Stimulated activated CD4-positive, alpha-beta T cell treated with anti-CD3 and anti-CD28 coated beads, Interleukin-4, amount 100 ng/mL, for 24 hours (primary cell): ENCODE data around the gene S100A10.

Experiments
- DNase-seq: peaks from one replicate; pipeline ENCODE4 v3.0.0-alpha.2; 2020

Gene S100A10

DNA sequence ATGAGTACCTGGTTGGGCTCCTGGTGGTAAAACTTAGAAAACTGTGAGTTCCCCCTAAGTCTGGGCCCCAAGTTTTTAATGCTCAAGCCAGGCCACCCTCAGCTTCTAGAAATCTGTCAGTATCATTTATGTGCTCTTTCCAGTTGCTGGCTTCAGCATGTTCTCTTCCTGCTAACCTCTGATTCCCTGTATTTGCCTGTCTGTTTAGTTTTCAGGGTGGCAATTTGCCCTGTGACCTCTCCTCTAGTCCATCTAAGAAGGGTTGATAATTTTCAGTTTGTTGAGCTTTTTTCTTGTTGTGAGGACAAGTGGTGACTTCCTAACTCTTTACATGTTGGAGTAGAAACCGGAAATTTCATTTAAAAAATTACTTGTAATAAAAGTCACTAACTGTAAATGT lies 16.0 kb upstream of the S100A10 start:
- DNase-seq, result no peak

DNA sequence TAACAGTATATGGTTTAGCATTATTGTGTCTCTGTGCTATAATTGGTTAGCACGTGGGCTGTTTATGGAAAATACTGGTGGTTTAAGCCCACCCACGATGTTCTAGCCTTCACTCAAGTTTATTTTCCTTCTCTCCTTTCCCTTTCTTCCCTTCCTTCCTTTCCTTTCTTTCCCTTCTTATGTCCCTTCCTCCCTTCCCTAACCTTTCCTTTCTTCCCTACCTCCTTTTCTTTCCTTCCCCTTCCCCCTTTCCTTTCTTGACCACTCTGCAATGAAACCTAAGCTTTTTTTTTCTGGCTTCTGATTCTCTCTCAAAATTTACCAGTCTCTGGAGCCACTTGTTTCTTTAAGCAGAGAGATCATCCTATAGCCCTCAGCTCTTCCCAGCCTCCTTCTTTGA lies 13.4 kb upstream of the S100A10 start:
- no peak for DNase-seq

- no peak for DNase-seq
Measured at GRCh38 chr1:152005360-152005912, 11.8 kb upstream of the S100A10 start.

- DNase-seq, result no peak
Measured at GRCh38 chr1:152003846-152004442, 10.3 kb upstream of the S100A10 start.

DNA sequence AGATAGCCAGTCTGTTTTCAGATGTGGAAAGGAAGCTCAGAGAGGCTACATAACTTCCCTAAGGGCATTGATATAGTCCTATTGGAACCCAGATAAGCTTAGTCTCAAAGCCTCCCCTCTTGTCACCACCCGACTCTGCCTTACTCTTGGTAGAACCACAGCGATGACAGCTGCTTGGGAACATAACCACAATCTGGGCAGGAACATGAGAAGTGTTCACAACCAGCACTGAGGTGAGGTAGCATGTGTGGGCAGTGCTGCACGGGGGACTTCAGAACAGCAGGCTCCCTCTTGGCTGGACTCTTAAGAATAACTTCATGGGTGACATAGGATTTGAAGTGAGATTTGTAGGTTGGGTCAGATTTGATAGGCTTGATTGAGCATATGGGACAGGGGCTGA lies 9.3 kb upstream of the S100A10 start:
- no peak for DNase-seq

DNA sequence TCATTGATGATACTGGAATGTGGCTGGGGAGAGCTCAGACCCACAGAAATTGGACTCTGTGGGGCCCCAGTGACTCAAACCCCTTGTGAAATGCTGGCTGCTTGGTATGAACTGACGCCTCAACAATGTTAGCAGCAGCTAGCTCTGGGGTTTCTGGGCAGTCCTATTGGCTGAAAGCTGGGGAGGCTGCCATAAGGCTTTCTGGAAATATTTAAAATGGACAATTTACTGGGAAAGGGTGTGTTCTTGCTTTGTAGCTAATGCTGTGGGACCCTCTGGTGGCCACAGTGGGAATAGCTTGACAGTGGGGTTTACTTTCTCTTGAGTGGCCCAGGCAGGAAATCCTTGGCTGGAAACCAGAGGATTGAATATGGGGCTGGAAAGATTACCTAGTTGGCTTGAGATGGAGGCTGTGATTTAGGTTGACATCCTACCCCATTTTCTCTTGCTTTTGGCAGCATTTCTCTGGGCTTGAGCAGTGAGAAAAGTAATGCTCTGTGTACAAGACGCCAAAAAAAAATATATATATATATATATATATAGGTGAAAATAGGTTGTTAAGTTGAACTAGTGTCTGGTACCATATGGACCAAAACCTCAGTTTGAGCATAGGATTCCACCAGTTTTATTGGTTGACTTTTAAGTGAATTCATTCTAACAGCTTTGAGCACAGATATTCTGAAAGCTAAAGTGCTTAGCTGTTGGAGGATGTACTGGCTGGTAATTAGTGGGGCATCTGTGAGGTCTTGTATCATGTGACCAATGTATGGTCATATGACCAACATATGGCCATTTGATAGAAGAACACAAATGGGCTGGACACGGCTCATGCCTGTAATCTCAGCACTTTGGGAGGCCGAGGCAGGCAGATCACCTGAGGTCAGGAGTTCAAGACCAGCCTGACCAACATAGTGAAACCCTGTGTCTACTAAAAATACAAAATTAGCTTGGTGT lies 8.2 kb upstream of the S100A10 start:
- DNase-seq, result peak; percentile 76

DNA sequence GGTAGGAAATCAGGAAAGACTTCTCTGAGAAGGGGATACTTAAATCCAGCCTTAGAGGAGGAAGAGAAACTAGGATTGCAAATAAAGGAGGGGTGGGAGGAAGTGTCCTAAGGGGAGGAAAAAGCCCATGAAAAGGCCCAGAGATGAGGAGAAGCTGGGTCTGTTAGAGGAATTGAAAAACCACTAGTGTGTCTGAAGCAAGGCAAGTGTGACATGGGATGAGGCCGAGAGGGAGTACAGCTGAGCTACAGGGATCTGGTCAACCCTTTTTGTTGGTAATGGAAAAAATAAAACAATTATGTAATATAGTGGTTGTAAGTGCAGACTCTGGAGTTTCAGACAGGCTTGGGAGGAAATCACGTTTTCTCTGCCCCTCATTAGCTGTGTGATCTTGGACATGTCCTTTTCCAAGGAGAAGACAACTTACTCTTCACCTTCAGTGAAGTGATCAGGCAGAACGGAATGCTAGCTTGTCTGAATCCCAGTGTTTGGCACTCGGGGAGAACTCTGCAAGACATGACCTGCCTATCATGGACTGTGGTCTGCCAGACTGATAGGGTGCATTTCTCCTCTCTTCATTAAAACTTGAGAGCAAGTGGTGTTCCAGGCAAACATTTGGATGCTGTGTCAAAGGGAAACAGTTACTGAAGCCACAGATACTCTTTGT lies 7.4 kb upstream of the S100A10 start:
- no peak for DNase-seq

- no peak for DNase-seq
Measured at GRCh38 chr1:151998611-151999362, 5.1 kb upstream of the S100A10 start.

- no peak for DNase-seq
Measured at GRCh38 chr1:151997284-151997570, 3.6 kb upstream of the S100A10 start.

- DNase-seq, result no peak
Measured at GRCh38 chr1:151995774-151996173, 2.1 kb upstream of the S100A10 start.

DNA sequence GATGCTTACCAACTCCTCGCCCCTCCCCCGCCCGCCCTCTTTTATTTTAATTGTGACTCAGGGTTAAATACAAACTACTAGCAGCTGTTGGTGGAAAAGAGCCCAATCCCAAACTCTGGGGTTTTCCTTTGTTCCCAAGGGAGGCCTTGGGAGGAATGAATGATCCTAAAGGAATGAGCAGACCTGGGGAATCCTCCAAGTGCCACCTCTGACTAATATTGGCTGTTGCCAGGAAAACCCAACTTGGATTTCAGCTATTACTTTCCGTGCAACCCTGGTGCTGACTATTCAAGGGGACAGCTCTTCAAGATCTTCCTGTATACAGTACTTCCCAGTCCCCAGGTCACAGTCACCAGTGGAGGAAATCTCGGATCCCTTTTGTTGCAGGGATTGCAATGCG lies 1.3 kb upstream of the S100A10 start:
- DNase-seq, result no peak

- DNase-seq, result peak; percentile 41
Measured at GRCh38 chr1:151993084-151993733, 450 bp downstream of the S100A10 start.

DNA sequence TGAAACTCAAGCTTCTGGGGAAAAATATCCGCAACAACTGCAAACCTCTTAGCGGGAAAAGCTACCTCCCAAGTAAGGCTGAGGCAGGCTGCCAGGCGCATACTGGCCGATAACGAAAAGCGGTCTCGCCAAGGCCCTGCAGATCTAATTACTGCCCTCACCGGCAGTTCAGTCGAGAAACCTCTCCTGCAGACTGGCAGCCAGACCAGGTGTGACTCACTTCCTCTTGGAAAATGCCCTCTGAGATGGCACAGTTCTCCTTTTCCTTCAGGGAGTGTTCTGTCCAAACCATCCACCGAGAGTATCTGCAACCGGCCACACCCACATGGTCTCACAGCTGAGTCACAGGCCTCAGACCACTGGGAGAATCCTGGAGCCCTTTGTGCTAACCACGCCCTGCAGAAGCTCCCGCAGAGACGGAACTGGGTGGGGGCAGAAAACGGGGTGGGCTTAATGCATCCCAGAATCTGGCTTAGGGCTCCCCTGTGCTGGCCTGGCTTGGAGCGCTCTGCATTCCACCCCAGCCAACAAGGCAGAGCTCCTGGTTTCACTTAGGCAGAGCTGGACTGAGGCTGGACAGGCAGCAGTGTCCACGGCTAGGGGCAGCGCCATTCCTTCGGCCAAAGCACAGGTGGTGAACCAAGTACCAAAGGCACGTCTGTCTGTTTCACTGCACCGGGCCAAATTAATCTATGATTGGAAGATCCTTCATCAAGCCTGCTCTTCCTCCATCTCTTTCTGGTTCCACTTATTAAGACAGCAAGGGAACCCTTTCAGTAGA lies 1.2 kb downstream of the S100A10 start:
- DNase-seq, result peak; percentile 24

DNA sequence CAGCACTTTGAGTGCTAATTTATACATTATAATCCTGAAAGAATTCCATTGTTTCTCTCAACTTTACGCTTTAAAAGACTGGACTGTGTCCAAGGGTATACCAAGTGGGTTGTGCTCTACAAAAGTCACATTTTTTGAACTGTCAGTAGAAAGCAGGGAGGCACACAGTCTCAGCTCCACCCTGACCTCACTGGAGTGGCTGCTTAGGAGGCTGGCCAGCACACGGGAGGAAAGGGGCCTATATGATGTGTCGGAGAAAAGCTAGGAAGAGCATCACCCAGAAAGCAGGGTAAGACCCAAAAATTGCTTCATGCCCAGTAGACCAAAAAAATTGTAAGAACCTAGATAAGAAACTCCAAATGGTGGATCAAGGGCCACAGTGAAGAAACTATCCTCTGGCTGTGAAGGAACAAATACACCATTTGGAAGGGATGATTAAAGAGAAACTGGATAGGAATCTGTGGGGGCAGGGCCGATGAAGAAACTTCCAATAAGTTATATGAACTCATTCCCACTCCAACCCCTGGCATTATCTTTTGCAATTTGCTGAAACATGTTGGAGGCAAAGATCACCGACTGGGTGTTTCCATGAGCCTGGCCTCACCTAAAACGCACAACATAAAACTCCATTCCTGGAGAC lies 1.9 kb downstream of the S100A10 start:
- DNase-seq, result no peak

DNA sequence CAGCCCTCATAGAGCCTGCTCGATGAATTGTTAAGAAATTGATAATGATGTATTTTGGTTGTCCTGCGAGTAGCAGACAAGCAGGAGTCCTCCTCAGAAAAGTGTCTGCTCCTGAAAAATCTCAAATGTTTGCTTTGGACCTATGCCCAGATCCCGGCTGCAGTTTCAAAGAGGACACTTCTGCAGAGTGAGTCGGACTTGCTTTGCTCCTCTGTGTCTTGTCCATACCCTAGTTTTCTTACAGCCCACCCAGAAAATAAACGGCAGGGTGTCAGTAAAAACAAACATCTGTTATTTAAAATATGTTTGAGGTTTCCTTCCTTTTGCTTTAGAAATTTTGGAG lies 2.8 kb downstream of the S100A10 start:
- no peak for DNase-seq

- DNase-seq, result no peak
Measured at GRCh38 chr1:151990058-151990855, 3.4 kb downstream of the S100A10 start.

- peak; percentile 54 for DNase-seq
Measured at GRCh38 chr1:151989211-151989862, 4.3 kb downstream of the S100A10 start.

GRCh38 chr1:151988405-151988923 lies 5.2 kb downstream of the S100A10 start:
- no peak for DNase-seq

DNA sequence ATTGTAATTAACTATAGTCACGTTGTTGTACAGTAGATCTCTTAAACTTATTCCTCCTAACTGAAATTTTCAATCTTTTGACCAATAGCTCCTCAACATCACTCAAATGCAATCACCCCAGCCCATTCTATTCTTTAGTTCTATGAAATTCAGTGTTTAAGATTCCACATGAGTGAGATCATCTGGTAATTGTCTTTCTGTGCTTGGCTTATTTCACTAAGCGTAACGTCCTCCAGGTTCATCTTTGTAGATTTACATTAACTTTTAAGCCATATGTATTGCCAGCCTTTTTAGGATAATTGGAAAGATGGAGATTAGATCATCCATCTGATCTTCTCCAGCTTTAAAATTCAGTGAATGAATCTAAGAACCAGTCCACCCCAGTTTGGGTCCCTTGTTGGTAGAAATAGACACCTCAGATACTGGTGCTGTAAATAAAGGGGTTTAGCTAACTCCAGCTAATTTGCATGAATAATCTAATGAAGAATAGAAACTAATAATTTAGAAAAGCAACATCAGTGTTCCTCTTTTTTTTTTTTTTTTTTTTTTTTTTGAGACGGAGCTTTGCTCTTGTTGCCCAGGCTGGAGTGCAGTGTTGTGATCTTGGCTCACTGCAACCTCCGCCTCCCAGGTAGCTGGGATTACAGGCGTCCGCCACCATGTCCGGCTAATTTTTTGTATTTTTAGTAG lies 7.0 kb downstream of the S100A10 start:
- DNase-seq, result no peak
